HG03103 (cell line): Measurements from ENCODE around the gene TIGIT.

Experiments
- ATAC-seq: cut with Tn5 transposase; IDR thresholded peaks from one replicate; pipeline ENCODE4 v1.9.1; 2021; ENCODE audit warnings: low read depth; ENCODE audit not compliant: unreplicated experiment

TIGIT gene

GRCh38 chr3:114308830-114309229 lies 15.0 kb downstream of the TIGIT start:
- ATAC-seq, result peak; percentile 82

GRCh38 chr3:114310695-114311094 lies 16.9 kb downstream of the TIGIT start:
- no peak for ATAC-seq

- no peak for ATAC-seq
These were observed 19.6 kb downstream of the TIGIT start for GRCh38 chr3:114313426-114313825.

- no peak for ATAC-seq
These were observed 20.5 kb downstream of the TIGIT start for GRCh38 chr3:114314282-114314681.

GRCh38 chr3:114318295-114318694 lies 24.5 kb downstream of the TIGIT start:
- ATAC-seq, result no peak

- no peak for ATAC-seq
These were observed 25.6 kb downstream of the TIGIT start for GRCh38 chr3:114319453-114319852.

GRCh38 chr3:114320246-114320645 lies 26.4 kb downstream of the TIGIT start:
- ATAC-seq, result no peak

GRCh38 chr3:114323546-114324254 lies 29.9 kb downstream of the TIGIT start:
- no peak for ATAC-seq

GRCh38 chr3:114327665-114328064 lies 33.8 kb downstream of the TIGIT start:
- no peak for ATAC-seq

GRCh38 chr3:114328345-114328744 lies 34.5 kb downstream of the TIGIT start:
- no peak for ATAC-seq

GRCh38 chr3:114329823-114330222 lies 36.0 kb downstream of the TIGIT start:
- ATAC-seq, result no peak

GRCh38 chr3:114331007-114331406 lies 37.2 kb downstream of the TIGIT start:
- no peak for ATAC-seq

- ATAC-seq, result no peak
These were observed 37.9 kb downstream of the TIGIT start for GRCh38 chr3:114331710-114332109.

- ATAC-seq, result peak; percentile 48
These were observed 38.7 kb downstream of the TIGIT start for GRCh38 chr3:114332342-114333179.

- no peak for ATAC-seq
These were observed 39.5 kb downstream of the TIGIT start for GRCh38 chr3:114333180-114333922.

GRCh38 chr3:114333923-114334240 lies 40.1 kb downstream of the TIGIT start:
- no peak for ATAC-seq

- no peak for ATAC-seq
These were observed 42.4 kb downstream of the TIGIT start for GRCh38 chr3:114336122-114336697.

GRCh38 chr3:114336857-114337256 lies 43.0 kb downstream of the TIGIT start:
- ATAC-seq, result no peak

- ATAC-seq, result no peak
These were observed 45.0 kb downstream of the TIGIT start for GRCh38 chr3:114338651-114339357.

GRCh38 chr3:114344492-114344891 lies 50.7 kb downstream of the TIGIT start:
- ATAC-seq, result no peak
